HG03064 (cell line): Measurements from ENCODE around the gene ARID1B.

Experiments
- ATAC-seq: cut with Tn5 transposase; IDR thresholded peaks from one replicate; pipeline ENCODE4 v1.9.1; 2021; ENCODE audit warnings: low read depth; ENCODE audit not compliant: unreplicated experiment

ARID1B gene

GRCh38 chr6:156954191-156954590 lies 177.0 kb downstream of the ARID1B start:
- no peak for ATAC-seq

- ATAC-seq: no peak
Observed at GRCh38 chr6:156954816-156955215, 177.6 kb downstream of the ARID1B start.

- ATAC-seq: no peak
Observed at GRCh38 chr6:156955494-156956183, 178.5 kb downstream of the ARID1B start.

GRCh38 chr6:156956286-156956685 lies 179.1 kb downstream of the ARID1B start:
- ATAC-seq: no peak

GRCh38 chr6:156957931-156958547 lies 180.9 kb downstream of the ARID1B start:
- no peak for ATAC-seq

- no peak for ATAC-seq
Observed at GRCh38 chr6:156960525-156960924, 183.3 kb downstream of the ARID1B start.

- no peak for ATAC-seq
Observed at GRCh38 chr6:156961282-156961892, 184.2 kb downstream of the ARID1B start.

GRCh38 chr6:156963712-156964700 lies 186.8 kb downstream of the ARID1B start:
- no peak for ATAC-seq

GRCh38 chr6:156967852-156968251 lies 190.7 kb downstream of the ARID1B start:
- no peak for ATAC-seq

- ATAC-seq: no peak
Observed at GRCh38 chr6:156969233-156969632, 192.1 kb downstream of the ARID1B start.

- no peak for ATAC-seq
Observed at GRCh38 chr6:156970595-156971112, 193.5 kb downstream of the ARID1B start.

GRCh38 chr6:156971153-156971885 lies 194.1 kb downstream of the ARID1B start:
- no peak for ATAC-seq

GRCh38 chr6:156972145-156972544 lies 195.0 kb downstream of the ARID1B start:
- no peak for ATAC-seq

GRCh38 chr6:156974830-156975261 lies 197.7 kb downstream of the ARID1B start:
- no peak for ATAC-seq

GRCh38 chr6:156975414-156975813 lies 198.2 kb downstream of the ARID1B start:
- no peak for ATAC-seq

GRCh38 chr6:156976216-156977127 lies 199.3 kb downstream of the ARID1B start:
- ATAC-seq: no peak

GRCh38 chr6:156977527-156978291 lies 200.5 kb downstream of the ARID1B start:
- ATAC-seq: no peak

GRCh38 chr6:156978948-156979347 lies 201.8 kb downstream of the ARID1B start:
- peak; percentile 59 for ATAC-seq
